H1 (cell line): ENCODE results near the gene ESYT2. TPM values are rescaled to one million over a fixed set of nuclear protein-coding genes. Genes with fewer than 3 reads are reported as not detected.

Experiments
- CTCF ChIA-PET: fragments of 300-600 bp; sonication (Branson Sonifier 250); formaldehyde crosslinking; loops from one replicate; lab custom pipeline; 2021; ENCODE audit not compliant: partially characterized antibody; lab: Charles Lee
- POLR2A ChIA-PET: fragments of 300-600 bp; sonication (Branson Sonifier 250); formaldehyde crosslinking; loops from one replicate; lab custom pipeline; 2021; ENCODE audit warnings: inconsistent platforms; ENCODE audit not compliant: partially characterized antibody; lab: Charles Lee
- DNase-seq, 2 experiments: peaks; one replicate each; pipeline versions ENCODE4 v3.0.0 to v3.0.0-alpha.2; 2010 to 2022; ENCODE audit warnings: low spot score in 2 of 2, low read depth in 1 of 2, mixed read lengths in 1 of 2
- FAIRE-seq: peaks from 2 replicates; lab custom pipeline; 2011; peaks lifted over from hg19 to GRCh38; lab: Jason Lieb, UNC
- H2AFZ ChIP-seq: 2 replicates; pipeline ENCODE4 v1.8.1; 2012; ENCODE audit warnings: low read length, inconsistent platforms
- H2AK5ac ChIP-seq: 2 replicates; pipeline ENCODE4 v1.6.1; 2013; ENCODE audit warnings: low read depth, low read length
- H2BK120ac ChIP-seq: replicated peaks from 2 replicates; pipeline ENCODE3; 2013; ENCODE audit warnings: low read depth, low read length, inconsistent platforms
- H2BK12ac ChIP-seq: 2 replicates; pipeline ENCODE4 v1.6.1; 2013; ENCODE audit warnings: low read depth, low read length
- H2BK15ac ChIP-seq: 2 replicates; pipeline ENCODE4 v1.6.1; 2013; ENCODE audit warnings: low read length
- H2BK20ac ChIP-seq: 2 replicates; pipeline ENCODE4 v1.6.1; 2013; ENCODE audit warnings: low read length
- H2BK5ac ChIP-seq: 2 replicates; pipeline ENCODE4 v1.6.1; 2013; ENCODE audit warnings: low read depth, low read length
- H3K14ac ChIP-seq: 2 replicates; pipeline ENCODE4 v1.6.1; 2013; ENCODE audit warnings: inconsistent platforms; ENCODE audit not compliant: insufficient read length
- H3K18ac ChIP-seq: 2 replicates; pipeline ENCODE4 v1.6.1; 2013; ENCODE audit warnings: low read length; ENCODE audit errors: extremely low read depth
- H3K23ac ChIP-seq: 2 replicates; pipeline ENCODE4 v1.6.1; 2013; ENCODE audit warnings: inconsistent platforms; ENCODE audit not compliant: insufficient read length
- H3K23me2 ChIP-seq: 2 replicates; pipeline ENCODE4 v1.6.1; 2013; ENCODE audit warnings: low read depth, low read length
- H3K27ac ChIP-seq: 2 replicates; pipeline ENCODE4 v1.6.1; 2011; ENCODE audit warnings: low read depth, low read length, inconsistent platforms
- H3K27me3 ChIP-seq, 4 experiments: replicated peaks in 1 of 4; 1 replicate in 1 of 4; 2 replicates in 3 of 4; pipeline versions ENCODE4 v1.6.1 to v1.8.1; 2011 to 2013; ENCODE audit warnings: low read length in 3 of 4, mild to moderate bottlenecking in 3 of 4, inconsistent platforms in 2 of 4, mixed read lengths in 2 of 4, moderate library complexity in 1 of 4; ENCODE audit not compliant: control insufficient read depth in 3 of 4, insufficient read depth in 3 of 4; ENCODE audit errors: extremely low read depth in 1 of 4
- H3K36me3 ChIP-seq, 4 experiments: 2 replicates each; pipeline versions ENCODE4 v1.6.1 to v1.8.1; 2011 to 2013; ENCODE audit warnings: mild to moderate bottlenecking in 4 of 4, low read length in 3 of 4, moderate library complexity in 2 of 4, control low read depth in 1 of 4, inconsistent platforms in 1 of 4; ENCODE audit not compliant: insufficient read depth in 4 of 4, control insufficient read depth in 2 of 4
- H3K4ac ChIP-seq: replicated peaks from 2 replicates; pipeline ENCODE3; 2013; ENCODE audit warnings: low read length, low read depth, mixed read lengths, inconsistent platforms; ENCODE audit not compliant: insufficient read length
- H3K4me1 ChIP-seq, 4 experiments: replicated peaks in 1 of 4; 1 replicate in 1 of 4; 2 replicates in 3 of 4; pipeline versions ENCODE4 v1.6.1 to v1.8.1; 2011 to 2013; ENCODE audit warnings: low read length in 3 of 4, inconsistent platforms in 2 of 4, mixed read lengths in 1 of 4; ENCODE audit not compliant: insufficient read depth in 4 of 4, control insufficient read depth in 3 of 4
- H3K4me2 ChIP-seq, 2 experiments: 2 replicates each; pipeline versions ENCODE4 v1.6.1 to v1.8.1; 2011 to 2013; ENCODE audit warnings: low read depth in 2 of 2, low read length in 2 of 2, control low read depth in 1 of 2, inconsistent platforms in 1 of 2, mild to moderate bottlenecking in 1 of 2; ENCODE audit not compliant: insufficient read depth in 1 of 2
- H3K4me3 ChIP-seq, 4 experiments: fragments of 200-600, 300-600 bp in 1 of 4; sonication (generic), shearing (Covaris generic), sonication (Bioruptor Twin) in 1 of 4; 2 replicates each; pipeline versions ENCODE4 v1.5.1 to v1.8.1; 2011 to 2016; ENCODE audit warnings: low read length in 4 of 4, low read depth in 3 of 4, control low read depth in 2 of 4, inconsistent platforms in 2 of 4, mild to moderate bottlenecking in 2 of 4, mixed read lengths in 1 of 4, moderate library complexity in 1 of 4; ENCODE audit not compliant: insufficient read depth in 2 of 4; ENCODE audit errors: extremely low read depth in 1 of 4
- H3K56ac ChIP-seq: replicated peaks from 2 replicates; pipeline ENCODE3; 2013; ENCODE audit warnings: low read depth, mild to moderate bottlenecking, mixed read lengths, low read length, inconsistent platforms; ENCODE audit not compliant: insufficient read length
- H3K79me1 ChIP-seq: 2 replicates; pipeline ENCODE4 v1.6.1; 2013; ENCODE audit warnings: low read depth, low read length, control low read depth
- H3K79me2 ChIP-seq, 2 experiments: 2 replicates each; pipeline versions ENCODE4 v1.6.1 to v1.8.1; 2012 to 2013; ENCODE audit warnings: low read length in 2 of 2, mild to moderate bottlenecking in 2 of 2, inconsistent platforms in 1 of 2; ENCODE audit not compliant: insufficient read depth in 2 of 2, control insufficient read depth in 1 of 2
- H3K9ac ChIP-seq, 4 experiments: replicated peaks in 1 of 4; 1 replicate in 1 of 4; 2 replicates in 3 of 4; pipeline versions ENCODE4 v1.6.1 to v1.8.1; 2011 to 2013; ENCODE audit warnings: low read depth in 3 of 4, low read length in 3 of 4, control low read depth in 2 of 4, mild to moderate bottlenecking in 2 of 4, moderate library complexity in 2 of 4, inconsistent platforms in 1 of 4; ENCODE audit errors: extremely low read depth in 1 of 4
- H3K9me3 ChIP-seq, 2 experiments: 2 replicates each; pipeline versions ENCODE4 v1.6.1 to v1.8.1; 2012 to 2013; ENCODE audit warnings: mild to moderate bottlenecking in 2 of 2, moderate library complexity in 2 of 2, control low read depth in 1 of 2, inconsistent platforms in 1 of 2, low read depth in 1 of 2, low read length in 1 of 2, mixed read lengths in 1 of 2; ENCODE audit not compliant: insufficient read depth in 2 of 2
- H4K20me1 ChIP-seq, 2 experiments: replicated peaks in 1 of 2; 2 replicates each; pipeline versions ENCODE3 to v1.8.1; 2011 to 2013; ENCODE audit warnings: inconsistent platforms in 2 of 2, low read length in 2 of 2, mild to moderate bottlenecking in 1 of 2; ENCODE audit not compliant: insufficient read depth in 2 of 2, control insufficient read depth in 1 of 2
- H4K5ac ChIP-seq: 2 replicates; pipeline ENCODE4 v1.6.1; 2013; ENCODE audit warnings: low read length, low read depth, mixed read lengths, inconsistent platforms; ENCODE audit not compliant: insufficient read length
- H4K8ac ChIP-seq: 2 replicates; pipeline ENCODE4 v1.8.0; 2013; ENCODE audit warnings: mild to moderate bottlenecking, moderate library complexity, low read length, inconsistent platforms; ENCODE audit not compliant: insufficient read depth; ENCODE audit errors: extremely low read depth
- H4K91ac ChIP-seq: replicated peaks from 2 replicates; pipeline ENCODE3; 2013; ENCODE audit warnings: low read length, mixed read lengths, inconsistent platforms; ENCODE audit not compliant: insufficient read length
- SIX5 ChIP-seq: IDR thresholded peaks from 2 replicates; pipeline ENCODE4 v1.6.1; 2011; ENCODE audit warnings: mild to moderate bottlenecking, low read depth, low read length
- polyA plus RNA-seq, 7 experiments: library from polyadenylated mRNA; depleted of rRNA in 3 of 7; stranded (reverse) in 5 of 7; unstranded in 2 of 7; fragments of >200 nt in 5 of 7; fragments of 200-250 nt in 2 of 7; gene quantifications; 1 replicate in 5 of 7; 2 replicates in 1 of 7; 4 replicates in 1 of 7; pipeline versions ENCODE4 v1.2.1 to v1.2.3, GENCODE V29; 2011 to 2013; ENCODE audit warnings: missing spikeins in 2 of 7, mixed read lengths in 2 of 7
- total RNA-seq: library from RNA; stranded (reverse); fragmentation: NEBNext Ultra II Directional; extraction: Animal tissue kit (Norgen Biotek cat#: 25700); gene quantifications from 2 replicates; pipeline ENCODE4 v1.2.1, GENCODE V29; 2021
- TF ChIP-seq, protein P1 (sequence below): IDR thresholded peaks from 2 replicates; pipeline ENCODE4 v1.6.1; 2011; ENCODE audit warnings: low read depth, mild to moderate bottlenecking, low read length; ENCODE audit not compliant: insufficient read depth

Gene ESYT2
- total and polyA plus RNA-seq, 2 of the 8 experiments (the other 6 are each of a cell fraction or from before 2014, with no cell fraction given), result 27.0 to 37.5 TPM

DNA sequence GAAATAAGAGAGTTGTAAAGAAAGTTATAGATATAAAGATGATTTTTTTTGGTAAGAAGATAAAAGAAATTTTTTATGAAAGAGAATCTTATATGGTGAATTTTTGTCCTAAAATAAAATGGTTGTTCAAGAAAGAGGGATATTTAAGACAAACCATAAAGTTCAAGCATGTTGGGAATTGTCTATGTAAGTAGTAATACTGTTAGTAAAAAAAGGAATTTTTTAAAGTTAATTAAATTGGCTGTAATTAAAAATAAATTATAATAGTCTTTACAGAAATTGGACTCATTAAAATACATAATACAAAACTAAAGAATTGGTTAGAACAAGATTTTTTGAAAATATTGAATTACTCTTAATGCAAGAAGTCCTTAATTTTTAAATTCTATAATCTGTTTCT is 17.0 kb upstream of the ESYT2 start:
- ChIA-PET CTCF (interaction anchor here (0.6 kb wide), 1 partner anchor 131 kb away, joined by 4 read pairs; no protein-coding TSS in a partner anchor), POLR2A (no interaction called here)
- H3K36me3 ChIP-seq, result no peaks in the 10 kb centered on the region; a peak in 1 of 8 replicates
- H3K4me1 ChIP-seq, result peaks cover 0 to 7% (median 6%) of the 10 kb centered on the region in 4 experiments
- no peak overlapping the region for H3K18ac ChIP-seq
- H3K9ac ChIP-seq, result no peak overlapping the region
- no peak overlapping the region for H3K56ac ChIP-seq
- H2BK120ac ChIP-seq, result no peak overlapping the region
- H3K9me3 ChIP-seq, result peaks cover 28 to 36% of the 10 kb centered on the region in 2 experiments
- no peak overlapping the region for H3K4ac ChIP-seq
- no peaks in the 10 kb centered on the region for H3K79me1 ChIP-seq
- no peak overlapping the region for H2BK15ac ChIP-seq
- H4K5ac ChIP-seq, result no peak overlapping the region
- H3K79me2 ChIP-seq, result no peaks in the 10 kb centered on the region
- no peak overlapping the region for H3K27ac ChIP-seq
- DNase-seq (no peak), FAIRE-seq (no peak)
- H3K4me3 ChIP-seq, result no peak overlapping the region
- no peak overlapping the region for H3K14ac ChIP-seq
- TF ChIP-seq SIX5, result no peak
- TF ChIP-seq, protein P1, sequence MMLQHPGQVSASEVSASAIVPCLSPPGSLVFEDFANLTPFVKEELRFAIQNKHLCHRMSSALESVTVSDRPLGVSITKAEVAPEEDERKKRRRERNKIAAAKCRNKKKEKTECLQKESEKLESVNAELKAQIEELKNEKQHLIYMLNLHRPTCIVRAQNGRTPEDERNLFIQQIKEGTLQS, result no peak
- H4K20me1 ChIP-seq, result no peaks in the 10 kb centered on the region
- no peak overlapping the region for H2AK5ac ChIP-seq
- H3K4me2 ChIP-seq, result no peak overlapping the region
- H2BK5ac ChIP-seq, result no peak overlapping the region
- H3K23ac ChIP-seq, result no peak overlapping the region
- no peak overlapping the region for H4K8ac ChIP-seq
- no peak overlapping the region for H4K91ac ChIP-seq
- no peaks in the 10 kb centered on the region for H3K23me2 ChIP-seq
- no peak overlapping the region for H2AFZ ChIP-seq
- H3K27me3 ChIP-seq, result no peaks in the 10 kb centered on the region; a peak in 1 of 7 replicates
- no peak overlapping the region for H2BK20ac ChIP-seq
- H2BK12ac ChIP-seq, result no peak overlapping the region
